ENCODE measurements around the gene UBE2R2. TPM values are rescaled to one million over a fixed set of nuclear protein-coding genes. Genes with fewer than 3 reads are reported as not detected.

Gene UBE2R2
- total and polyA plus RNA-seq, 2 donors (not counting 1 experiment from before 2014, with no cell fraction given), result 23.9 to 57.1 TPM

GRCh38 chr9:33893861-33894260 is 76.9 kb downstream of the UBE2R2 start:
- Histone ChIP-seq H3K79me2 (ENCODE audit: control insufficient read depth, insufficient read depth, low read length) (peaks cover 37% of the 10 kb centered on the region), H3K9me3 (ENCODE audit: control insufficient read depth, insufficient read depth, low read depth, low read length) (no peaks in the 10 kb centered on the region), H3K27me3 (ENCODE audit: control insufficient read depth, insufficient read depth, low read length) (no peaks in the 10 kb centered on the region), H3K4me1 (ENCODE audit: control insufficient read depth, extremely low read depth, insufficient read depth, low read length) (no peaks in the 10 kb centered on the region), H3K27ac (ENCODE audit: insufficient read depth, low read length) (no peak overlapping the region), H4K20me1 (ENCODE audit: control insufficient read depth, extremely low read depth, insufficient read depth, low read length) (no peaks in the 10 kb centered on the region), H3K4me2 (ENCODE audit: extremely low read depth, insufficient read depth, low read length) (no peak overlapping the region), H2AFZ (ENCODE audit: low read length) (no peak overlapping the region), H3K9ac (ENCODE audit: insufficient read depth, low read length) (no peak overlapping the region), H3K36me3 (ENCODE audit: control insufficient read depth, insufficient read depth, low read length) (no peaks in the 10 kb centered on the region), H3K4me3 (replicated peaks in 1 of 4; ENCODE audit: control extremely low read depth in 1 of 4, insufficient read depth in 1 of 4, low read depth in 3 of 4, low read length in 4 of 4) (no peak overlapping the region)
- DNase-seq (ENCODE audit: low read depth in 2 of 2), result no peak
- TF ChIP-seq EZH2 (IDR thresholded peaks at IDR 0.05; ENCODE audit: low read length, missing control alignments), result no peak

- Histone ChIP-seq H3K4me3 (replicated peaks in 1 of 4; ENCODE audit: control extremely low read depth in 1 of 4, insufficient read depth in 1 of 4, low read depth in 3 of 4, low read length in 4 of 4) (no peak overlapping the region), H4K20me1 (ENCODE audit: control insufficient read depth, extremely low read depth, insufficient read depth, low read length) (no peaks in the 10 kb centered on the region), H3K4me1 (ENCODE audit: control insufficient read depth, extremely low read depth, insufficient read depth, low read length) (no peaks in the 10 kb centered on the region), H3K27ac (ENCODE audit: insufficient read depth, low read length) (no peak overlapping the region), H3K9me3 (ENCODE audit: control insufficient read depth, insufficient read depth, low read depth, low read length) (no peaks in the 10 kb centered on the region), H3K79me2 (ENCODE audit: control insufficient read depth, insufficient read depth, low read length) (peaks cover 39% of the 10 kb centered on the region), H3K4me2 (ENCODE audit: extremely low read depth, insufficient read depth, low read length) (no peak overlapping the region), H3K36me3 (ENCODE audit: control insufficient read depth, insufficient read depth, low read length) (no peaks in the 10 kb centered on the region), H2AFZ (ENCODE audit: low read length) (no peak overlapping the region), H3K27me3 (ENCODE audit: control insufficient read depth, insufficient read depth, low read length) (no peaks in the 10 kb centered on the region), H3K9ac (ENCODE audit: insufficient read depth, low read length) (no peak overlapping the region)
- no peak for DNase-seq (ENCODE audit: low read depth in 2 of 2)
- no peak for TF ChIP-seq EZH2 (IDR thresholded peaks at IDR 0.05; ENCODE audit: low read length, missing control alignments)
- TF ChIP-seq CTCF (conservative IDR thresholded peaks at IDR 0.05 in 1 of 2, IDR thresholded peaks at IDR 0.05 in 1 of 2; ENCODE audit: low read depth in 1 of 2, low read length in 2 of 2), result no peak
These were observed 77.4 kb downstream of the UBE2R2 start for GRCh38 chr9:33894316-33894715.

GRCh38 chr9:33903157-33903780 is 86.3 kb downstream of the UBE2R2 start:
- TF ChIP-seq EZH2 (IDR thresholded peaks at IDR 0.05; ENCODE audit: low read length, missing control alignments) (no peak), CTCF (conservative IDR thresholded peaks at IDR 0.05 in 1 of 2, IDR thresholded peaks at IDR 0.05 in 1 of 2; ENCODE audit: low read depth in 1 of 2, low read length in 2 of 2) (no peak)
- H3K79me2 ChIP-seq (ENCODE audit: control insufficient read depth, insufficient read depth, low read length), result peaks cover 39% of the 10 kb centered on the region
- H4K20me1 ChIP-seq (ENCODE audit: control insufficient read depth, extremely low read depth, insufficient read depth, low read length), result no peaks in the 10 kb centered on the region
- H3K4me3 ChIP-seq (replicated peaks in 1 of 4; ENCODE audit: control extremely low read depth in 1 of 4, insufficient read depth in 1 of 4, low read depth in 3 of 4, low read length in 4 of 4), result no peak overlapping the region
- no peak overlapping the region for H3K27ac ChIP-seq (ENCODE audit: insufficient read depth, low read length)
- no peak for DNase-seq (ENCODE audit: low read depth in 2 of 2)
- H3K4me2 ChIP-seq (ENCODE audit: extremely low read depth, insufficient read depth, low read length), result no peak overlapping the region
- H3K9ac ChIP-seq (ENCODE audit: insufficient read depth, low read length), result no peak overlapping the region
- no peaks in the 10 kb centered on the region for H3K4me1 ChIP-seq (ENCODE audit: control insufficient read depth, extremely low read depth, insufficient read depth, low read length)
- H3K27me3 ChIP-seq (ENCODE audit: control insufficient read depth, insufficient read depth, low read length), result no peaks in the 10 kb centered on the region
- no peak overlapping the region for H2AFZ ChIP-seq (ENCODE audit: low read length)
- H3K9me3 ChIP-seq (ENCODE audit: control insufficient read depth, insufficient read depth, low read depth, low read length), result no peaks in the 10 kb centered on the region
- no peaks in the 10 kb centered on the region for H3K36me3 ChIP-seq (ENCODE audit: control insufficient read depth, insufficient read depth, low read length)

Data from fibroblast of lung (primary cell).